ENCODE measurements around the gene TSPO. TPM values are rescaled to one million over a fixed set of nuclear protein-coding genes. Genes with fewer than 3 reads are reported as not detected.

Gene TSPO
- total and polyA plus RNA-seq, 2 of the 8 experiments (the other 6 are each of a cell fraction or from before 2014, with no cell fraction given): 19.9 to 51.5 TPM

DNA sequence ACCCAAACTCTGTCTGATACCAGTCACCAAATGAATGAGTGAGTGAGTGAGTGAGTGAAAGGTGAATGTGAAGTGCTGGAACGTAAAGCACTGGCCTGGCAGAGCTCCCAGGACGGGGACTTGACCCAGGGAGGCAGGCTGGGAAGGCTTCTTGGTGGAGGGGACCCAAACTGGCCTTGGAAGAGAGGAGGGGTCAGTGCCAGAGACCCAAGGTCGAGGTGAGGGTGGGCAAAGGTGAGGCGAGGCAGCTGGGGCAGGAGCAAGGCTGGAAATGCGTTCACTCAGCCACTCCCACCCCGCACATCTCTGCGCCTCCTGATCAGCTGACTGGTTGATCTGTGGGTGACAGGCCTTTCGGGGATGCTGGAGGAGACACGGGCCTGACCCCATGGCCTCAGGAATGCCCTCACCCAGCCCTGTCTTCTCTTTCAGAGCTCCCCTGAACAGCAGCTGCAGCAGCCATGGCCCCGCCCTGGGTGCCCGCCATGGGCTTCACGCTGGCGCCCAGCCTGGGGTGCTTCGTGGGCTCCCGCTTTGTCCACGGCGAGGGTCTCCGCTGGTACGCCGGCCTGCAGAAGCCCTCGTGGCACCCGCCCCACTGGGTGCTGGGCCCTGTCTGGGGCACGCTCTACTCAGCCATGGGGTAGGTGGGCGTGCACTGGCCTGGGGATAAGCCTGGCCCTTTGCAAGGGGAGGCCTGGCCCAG lies 7.6 kb downstream of the TSPO start:
- FAIRE-seq (no peak), DNase-seq (ENCODE audit: low read depth in 1 of 2, low spot score in 2 of 2) (no peak)
- Histone ChIP-seq H2BK20ac (ENCODE audit: low read length) (no peak overlapping the region), H2BK12ac (ENCODE audit: low read depth, low read length) (peak overlapping the region; percentile 50; the same call in 1 of the 2 replicates), H3K9ac (replicated peaks in 1 of 4; ENCODE audit: extremely low read depth in 1 of 4, low read depth in 3 of 4, low read length in 3 of 4) (no peak overlapping the region), H3K18ac (ENCODE audit: extremely low read depth, low read length) (no peak overlapping the region), H3K56ac (replicated peaks; ENCODE audit: insufficient read length, low read depth, low read length) (no peak overlapping the region), H3K79me1 (ENCODE audit: low read depth, low read length) (no peaks in the 10 kb centered on the region), H2AK5ac (ENCODE audit: low read depth, low read length) (0 out of 2 replicates have a peak overlapping the region, but pooled peaks have one; percentile 75), H3K14ac (ENCODE audit: insufficient read length) (no peak overlapping the region), H2BK15ac (ENCODE audit: low read length) (peak overlapping the region; percentile 61; the same call in 1 of the 2 replicates), H4K91ac (replicated peaks; ENCODE audit: insufficient read length, low read length) (no peak overlapping the region), H3K4me2 (ENCODE audit: insufficient read depth in 1 of 2, low read depth in 2 of 2, low read length in 2 of 2) (no peak overlapping the region), H2BK5ac (ENCODE audit: low read depth, low read length) (no peak overlapping the region), H3K27ac (ENCODE audit: low read depth, low read length) (no peak overlapping the region), H3K4ac (replicated peaks; ENCODE audit: insufficient read length, low read depth, low read length) (no peak overlapping the region), H2BK120ac (replicated peaks; ENCODE audit: low read depth, low read length) (no peak overlapping the region), H2AFZ (ENCODE audit: low read length) (no peak overlapping the region), H4K20me1 (replicated peaks in 1 of 2; ENCODE audit: control insufficient read depth in 1 of 2, insufficient read depth in 2 of 2, low read length in 2 of 2) (peaks cover 0 to 4% of the 10 kb centered on the region in 2 experiments), H4K8ac (ENCODE audit: extremely low read depth, insufficient read depth, low read length) (no peak overlapping the region), H4K5ac (ENCODE audit: insufficient read length, low read depth, low read length) (no peak overlapping the region), H3K9me3 (ENCODE audit: insufficient read depth in 2 of 2, low read depth in 1 of 2, low read length in 1 of 2) (no peaks in the 10 kb centered on the region), H3K36me3 (ENCODE audit: control insufficient read depth in 2 of 4, insufficient read depth in 4 of 4, low read length in 3 of 4) (no peaks in the 10 kb centered on the region), H3K4me1 (replicated peaks in 1 of 4; ENCODE audit: control insufficient read depth in 3 of 4, insufficient read depth in 4 of 4, low read length in 3 of 4) (peaks cover 0 to 8% (median 5%) of the 10 kb centered on the region in 4 experiments; a peak in 4 of 7 replicates), H3K4me3 (ENCODE audit: extremely low read depth in 1 of 4, insufficient read depth in 2 of 4, low read depth in 3 of 4, low read length in 4 of 4) (no peak overlapping the region), H3K27me3 (replicated peaks in 1 of 4; ENCODE audit: control insufficient read depth in 3 of 4, extremely low read depth in 1 of 4, insufficient read depth in 3 of 4, low read length in 3 of 4) (no peaks in the 10 kb centered on the region; a peak in 1 of 7 replicates), H3K79me2 (ENCODE audit: control insufficient read depth in 1 of 2, insufficient read depth in 2 of 2, low read length in 2 of 2) (no peaks in the 10 kb centered on the region), H3K23ac (ENCODE audit: insufficient read length) (no peak overlapping the region), H3K23me2 (ENCODE audit: low read depth, low read length) (no peaks in the 10 kb centered on the region)
- CTCF ChIA-PET (ENCODE audit: partially characterized antibody): interaction anchor here (0.6 to 1.3 kb wide), 16 partner anchors 11 to 359 kb away, joined by 3 to 4 read pairs (median 3); partner anchors contain the start of gene MCAT
- 94% methylated on average over 23 of the region's 24 CpGs; no CpG with 5 or more reads in 1 of the 2 experiments for WGBS, 2 experiments (ENCODE audit: extremely low coverage in 1 of 2, insufficient coverage in 1 of 2, insufficient read length in 1 of 2, insufficient replicate concordance in 2 of 2, low coverage in 1 of 2, low lambda C conversion rate in 2 of 2, missing lambda C conversion rate in 1 of 2)
- POLR2A ChIA-PET (ENCODE audit: partially characterized antibody): interaction anchor here (2.3 kb wide), 1 partner anchor 10 kb away, joined by 11 read pairs; no protein-coding TSS in a partner anchor
- no peak for TF ChIP-seq PHF8 (conservative IDR thresholded peaks at IDR 0.05; ENCODE audit: low read depth, low read length)
- no peak for TF ChIP-seq YY1 (IDR thresholded peaks at IDR 0.05; ENCODE audit: low read depth, low read length)
- no peak for TF ChIP-seq HDAC6 (IDR thresholded peaks at IDR 0.05; ENCODE audit: low read depth, low read length)
- TF ChIP-seq TBP (IDR thresholded peaks at IDR 0.05; ENCODE audit: low read depth, low read length): no peak
- TF ChIP-seq JUN (IDR thresholded peaks at IDR 0.05; ENCODE audit: low read depth, low read length): no peak
- no peak for TF ChIP-seq RFX5 (IDR thresholded peaks at IDR 0.05; ENCODE audit: borderline replicate concordance, low read depth, low read length)
- TF ChIP-seq ASH2L (IDR thresholded peaks at IDR 0.05; ENCODE audit: low read length): no peak
- TF ChIP-seq, protein P1, sequence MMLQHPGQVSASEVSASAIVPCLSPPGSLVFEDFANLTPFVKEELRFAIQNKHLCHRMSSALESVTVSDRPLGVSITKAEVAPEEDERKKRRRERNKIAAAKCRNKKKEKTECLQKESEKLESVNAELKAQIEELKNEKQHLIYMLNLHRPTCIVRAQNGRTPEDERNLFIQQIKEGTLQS (IDR thresholded peaks at IDR 0.05; ENCODE audit: insufficient read depth, low read depth, low read length): no peak

All from H1 (cell line).